Natural killer cell treated with Interleukin-12 subunit alpha and Interleukin-12 subunit beta and Interleukin-15 and Interleukin-18, amount 100 ng/mL, for 72 hours (primary cell): ENCODE measurements around the gene FBXO45. TPM values are rescaled to one million over a fixed set of nuclear protein-coding genes. Genes with fewer than 3 reads are reported as not detected.
"Not testable (repeated sequence)": the region's sequence is repeated elsewhere in the genome, so short reads cannot be mapped to it uniquely, and the experiment has no call there.

Experiments
- ATAC-seq, 2 donors: fragments of 150-1000 bp; cut with Tn5 transposase in 1 of 2; sonication (Bioruptor Pico), chemical (Tn5 transposase) in 1 of 2; 2 replicates each; pipeline ENCODE4 v1.10.0; 2021
- DNase-seq: peaks from one replicate; pipeline ENCODE4 v3.0.0; 2022; ENCODE audit warnings: low spot score
- H3K27ac Mint-ChIP-seq, 2 donors: 1 replicate in 1 of 2; 2 replicates in 1 of 2; pipeline ENCODE4 v1.8.0; 2022; ENCODE audit warnings: mixed read lengths in 2 of 2, mild to moderate bottlenecking in 1 of 2, moderate library complexity in 1 of 2
- H3K27me3 Mint-ChIP-seq, 2 donors: 1 replicate in 1 of 2; 2 replicates in 1 of 2; pipeline ENCODE4 v1.8.0; 2022; ENCODE audit warnings: mixed read lengths in 2 of 2
- H3K36me3 Mint-ChIP-seq: one replicate; pipeline ENCODE4 v1.8.0; 2022; ENCODE audit warnings: mixed read lengths
- H3K4me1 Mint-ChIP-seq, 2 donors: 1 replicate in 1 of 2; 2 replicates in 1 of 2; pipeline ENCODE4 v1.8.0; 2022; ENCODE audit warnings: low read depth in 2 of 2, mixed read lengths in 2 of 2, mild to moderate bottlenecking in 1 of 2
- H3K4me3 Mint-ChIP-seq: one replicate; pipeline ENCODE4 v1.8.0; 2022; ENCODE audit warnings: mixed read lengths
- H3K9me3 Mint-ChIP-seq: 2 replicates; pipeline ENCODE4 v1.8.0; 2022; ENCODE audit warnings: mixed read lengths
- total RNA-seq, 2 donors: library from RNA; stranded (reverse); gene quantifications; one replicate each; pipeline ENCODE4 v1.2.3, GENCODE V29; 2022

The FBXO45 gene
- 10 to 100 TPM; 17.7 to 22.3 TPM for total RNA-seq

GRCh38 chr3:196568246-196569002 lies at the start of gene FBXO45, which contains the start of gene WDR53:
Gene FBXO45, plus strand, starts transcription at chr3:196568660. Its CDS starts 325 bp downstream, at chr3:196568985.
Gene WDR53, minus strand, starts transcription at chr3:196568554. Its CDS starts 7,079 bp downstream, at chr3:196561475.
- peaks cover 18 to 27% of the 10 kb centered on the region in 2 donors for H3K4me1 Mint-ChIP-seq
- peak; percentile 96 for DNase-seq
- H3K27me3 Mint-ChIP-seq = no peaks in the 10 kb centered on the region
- H3K27ac Mint-ChIP-seq = peak within 1 kb of the TSS; percentile 78 to 94
- peak; percentile 96 to 98 for ATAC-seq
- H3K36me3 Mint-ChIP-seq = peaks cover 8% of the 10 kb centered on the region
- H3K9me3 Mint-ChIP-seq = no peaks in the 10 kb centered on the region
- H3K4me3 Mint-ChIP-seq = peak within 1 kb of the TSS; percentile 95

- ATAC-seq (peak in 1 of 2 donors; percentile 71), DNase-seq (peak; percentile 76)
- Mint-ChIP-seq H3K9me3 (peaks cover 15% of the 10 kb centered on the region), H3K4me3 (no peak overlapping the region), H3K4me1 (no peaks in the 10 kb centered on the region), H3K27me3 (peaks cover 2 to 20% of the 10 kb centered on the region in 2 donors), H3K36me3 (peaks cover 32% of the 10 kb centered on the region), H3K27ac (no peak overlapping the region)
Measured at GRCh38 chr3:196518966-196519717, 49.3 kb upstream of the FBXO45 start.

GRCh38 chr3:196519718-196520082 lies 48.8 kb upstream of the FBXO45 start:
- Mint-ChIP-seq H3K27me3 (peaks cover 2 to 16% of the 10 kb centered on the region in 2 donors), H3K9me3 (peaks cover 15% of the 10 kb centered on the region)
- DNase-seq = no peak

GRCh38 chr3:196521291-196521690 lies 47.2 kb upstream of the FBXO45 start:
- Mint-ChIP-seq H3K36me3 (peaks cover 32% of the 10 kb centered on the region), H3K9me3 (peaks cover 15% of the 10 kb centered on the region)
- not testable (repeated sequence) for H3K4me3 Mint-ChIP-seq, H3K4me1 Mint-ChIP-seq, H3K27ac Mint-ChIP-seq, ATAC-seq, DNase-seq, H3K27me3 Mint-ChIP-seq

More at GRCh38 chr3:196519718-196520082, 48.8 kb upstream of the FBXO45 start:
- H3K4me3 Mint-ChIP-seq = no peak overlapping the region
- ATAC-seq = no peak
- peaks cover 32% of the 10 kb centered on the region for H3K36me3 Mint-ChIP-seq
- no peak overlapping the region for H3K27ac Mint-ChIP-seq
- no peaks in the 10 kb centered on the region for H3K4me1 Mint-ChIP-seq

- Mint-ChIP-seq H3K4me1 (no peaks in the 10 kb centered on the region), H3K27ac (no peak overlapping the region), H3K36me3 (peaks cover 26% of the 10 kb centered on the region), H3K9me3 (peaks cover 15% of the 10 kb centered on the region), H3K4me3 (no peak overlapping the region), H3K27me3 (no peaks in the 10 kb centered on the region)
- DNase-seq (no peak), ATAC-seq (no peak)
Measured at GRCh38 chr3:196523841-196524240, 44.6 kb upstream of the FBXO45 start.

GRCh38 chr3:196524527-196524926 lies 43.9 kb upstream of the FBXO45 start:
- no peak overlapping the region for H3K4me3 Mint-ChIP-seq
- H3K27me3 Mint-ChIP-seq = no peaks in the 10 kb centered on the region
- ATAC-seq (no peak), DNase-seq (no peak)
- no peaks in the 10 kb centered on the region for H3K4me1 Mint-ChIP-seq
- H3K36me3 Mint-ChIP-seq = peaks cover 19% of the 10 kb centered on the region
- no peak overlapping the region for H3K27ac Mint-ChIP-seq
- peaks cover 15% of the 10 kb centered on the region for H3K9me3 Mint-ChIP-seq

- H3K9me3 Mint-ChIP-seq = peaks cover 13% of the 10 kb centered on the region
- peaks cover 13% of the 10 kb centered on the region for H3K36me3 Mint-ChIP-seq
- H3K4me1 Mint-ChIP-seq = no peaks in the 10 kb centered on the region
- H3K27ac Mint-ChIP-seq = no peak overlapping the region
- no peak for ATAC-seq
- DNase-seq = no peak
- no peaks in the 10 kb centered on the region for H3K27me3 Mint-ChIP-seq
- no peak overlapping the region for H3K4me3 Mint-ChIP-seq
Measured at GRCh38 chr3:196525141-196525540, 43.3 kb upstream of the FBXO45 start.

GRCh38 chr3:196528639-196529233 lies 39.7 kb upstream of the FBXO45 start:
- H3K27me3 Mint-ChIP-seq = peaks cover 12 to 18% of the 10 kb centered on the region in 2 donors
- no peaks in the 10 kb centered on the region for H3K4me1 Mint-ChIP-seq
- H3K27ac Mint-ChIP-seq = no peak overlapping the region
- peak; percentile 86 for DNase-seq
- no peaks in the 10 kb centered on the region for H3K9me3 Mint-ChIP-seq
- no peaks in the 10 kb centered on the region for H3K36me3 Mint-ChIP-seq
- peak overlapping the region; percentile 72 for H3K4me3 Mint-ChIP-seq
- ATAC-seq = peak; percentile 98 to 99

GRCh38 chr3:196531418-196531817 lies 37.0 kb upstream of the FBXO45 start:
- H3K9me3 Mint-ChIP-seq = no peaks in the 10 kb centered on the region
- H3K4me3 Mint-ChIP-seq = no peak overlapping the region
- no peaks in the 10 kb centered on the region for H3K36me3 Mint-ChIP-seq
- H3K27ac Mint-ChIP-seq = no peak overlapping the region
- no peak for DNase-seq
- no peaks in the 10 kb centered on the region for H3K4me1 Mint-ChIP-seq
- peaks cover 17 to 21% of the 10 kb centered on the region in 2 donors for H3K27me3 Mint-ChIP-seq
- ATAC-seq = no peak

GRCh38 chr3:196533260-196533681 lies 35.2 kb upstream of the FBXO45 start:
- Mint-ChIP-seq H3K4me3 (no peak overlapping the region), H3K9me3 (no peaks in the 10 kb centered on the region), H3K4me1 (no peaks in the 10 kb centered on the region), H3K27me3 (peaks cover 17 to 21% of the 10 kb centered on the region in 2 donors), H3K27ac (no peak overlapping the region), H3K36me3 (no peaks in the 10 kb centered on the region)
- DNase-seq (no peak), ATAC-seq (no peak)

GRCh38 chr3:196537319-196537984 lies 31.0 kb upstream of the FBXO45 start:
- Mint-ChIP-seq H3K36me3 (no peaks in the 10 kb centered on the region), H3K4me3 (no peak overlapping the region), H3K27me3 (peaks cover 10 to 14% of the 10 kb centered on the region in 2 donors), H3K9me3 (no peaks in the 10 kb centered on the region), H3K27ac (no peak overlapping the region), H3K4me1 (no peaks in the 10 kb centered on the region)
- ATAC-seq (no peak), DNase-seq (peak; percentile 63)

- no peak overlapping the region for H3K27ac Mint-ChIP-seq
- peaks cover 0 to 5% of the 10 kb centered on the region in 2 donors for H3K27me3 Mint-ChIP-seq
- no peaks in the 10 kb centered on the region for H3K36me3 Mint-ChIP-seq
- ATAC-seq = no peak
- no peak for DNase-seq
- no peaks in the 10 kb centered on the region for H3K4me1 Mint-ChIP-seq
- H3K9me3 Mint-ChIP-seq = no peaks in the 10 kb centered on the region
- no peak overlapping the region for H3K4me3 Mint-ChIP-seq
Measured at GRCh38 chr3:196541684-196542445, 26.6 kb upstream of the FBXO45 start.

GRCh38 chr3:196544491-196544992 lies 23.9 kb upstream of the FBXO45 start:
- Mint-ChIP-seq H3K27me3 (peaks cover 0 to 12% of the 10 kb centered on the region in 2 donors), H3K4me3 (no peak overlapping the region), H3K9me3 (peaks cover 5% of the 10 kb centered on the region), H3K27ac (no peak overlapping the region), H3K4me1 (no peaks in the 10 kb centered on the region), H3K36me3 (peaks cover 7% of the 10 kb centered on the region)
- ATAC-seq (no peak), DNase-seq (no peak)
